ENCODE data around the gene ADSS2. TPM values are rescaled to one million over a fixed set of nuclear protein-coding genes. Genes with fewer than 3 reads are reported as not detected.

Gene ADSS2
- total RNA-seq, 2 experiments from 2014 or later = 50.2 to 56.0 TPM

DNA sequence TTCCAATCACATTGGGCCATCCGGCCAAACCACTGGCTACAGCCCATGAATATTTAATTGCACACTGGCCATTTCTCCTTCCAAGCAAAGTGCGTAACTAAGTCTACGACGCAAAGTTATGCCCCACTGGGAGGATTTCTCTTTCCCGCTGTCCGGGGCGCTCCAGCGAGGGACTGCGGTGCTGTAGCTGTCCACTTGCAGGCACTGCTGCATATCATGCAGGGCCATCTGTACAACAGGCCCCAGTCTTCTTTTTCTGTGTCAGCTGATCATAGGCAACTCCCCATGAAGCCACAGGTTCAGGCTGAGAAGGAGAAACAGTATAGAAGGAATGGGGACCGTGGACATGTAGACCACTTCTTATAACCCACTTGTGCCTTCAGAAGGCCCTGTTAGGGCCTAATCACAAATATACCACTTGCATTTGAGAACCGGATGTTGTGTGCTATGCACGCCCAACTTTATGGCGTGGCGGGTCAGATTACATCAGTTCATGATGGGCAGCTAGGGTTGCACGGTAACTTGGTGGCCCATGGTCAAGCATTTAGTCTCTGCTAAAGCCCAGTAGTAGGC, 58.0 kb downstream of the ADSS2 start:
- Mint-ChIP-seq H3K36me3 (ENCODE audit: low read depth) (peaks cover 3% of the 10 kb centered on the region), H3K9me3 (peaks cover 3% of the 10 kb centered on the region), H3K4me1 (ENCODE audit: low read depth) (peaks cover 12% of the 10 kb centered on the region), H3K4me3 (no peak overlapping the region), H3K27me3 (no peaks in the 10 kb centered on the region), H3K27ac (no peak overlapping the region)
- no peak for ATAC-seq
- DNase-seq = no peak
- CTCF ChIA-PET = no interaction called here
- POLR2A ChIA-PET = no interaction called here
- TF ChIP-seq, protein P1, sequence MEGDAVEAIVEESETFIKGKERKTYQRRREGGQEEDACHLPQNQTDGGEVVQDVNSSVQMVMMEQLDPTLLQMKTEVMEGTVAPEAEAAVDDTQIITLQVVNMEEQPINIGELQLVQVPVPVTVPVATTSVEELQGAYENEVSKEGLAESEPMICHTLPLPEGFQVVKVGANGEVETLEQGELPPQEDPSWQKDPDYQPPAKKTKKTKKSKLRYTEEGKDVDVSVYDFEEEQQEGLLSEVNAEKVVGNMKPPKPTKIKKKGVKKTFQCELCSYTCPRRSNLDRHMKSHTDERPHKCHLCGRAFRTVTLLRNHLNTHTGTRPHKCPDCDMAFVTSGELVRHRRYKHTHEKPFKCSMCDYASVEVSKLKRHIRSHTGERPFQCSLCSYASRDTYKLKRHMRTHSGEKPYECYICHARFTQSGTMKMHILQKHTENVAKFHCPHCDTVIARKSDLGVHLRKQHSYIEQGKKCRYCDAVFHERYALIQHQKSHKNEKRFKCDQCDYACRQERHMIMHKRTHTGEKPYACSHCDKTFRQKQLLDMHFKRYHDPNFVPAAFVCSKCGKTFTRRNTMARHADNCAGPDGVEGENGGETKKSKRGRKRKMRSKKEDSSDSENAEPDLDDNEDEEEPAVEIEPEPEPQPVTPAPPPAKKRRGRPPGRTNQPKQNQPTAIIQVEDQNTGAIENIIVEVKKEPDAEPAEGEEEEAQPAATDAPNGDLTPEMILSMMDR (IDR thresholded peaks at IDR 0.05) = no peak
- intact Hi-C loops (cut with micrococcal nuclease) = no loop called here

DNA sequence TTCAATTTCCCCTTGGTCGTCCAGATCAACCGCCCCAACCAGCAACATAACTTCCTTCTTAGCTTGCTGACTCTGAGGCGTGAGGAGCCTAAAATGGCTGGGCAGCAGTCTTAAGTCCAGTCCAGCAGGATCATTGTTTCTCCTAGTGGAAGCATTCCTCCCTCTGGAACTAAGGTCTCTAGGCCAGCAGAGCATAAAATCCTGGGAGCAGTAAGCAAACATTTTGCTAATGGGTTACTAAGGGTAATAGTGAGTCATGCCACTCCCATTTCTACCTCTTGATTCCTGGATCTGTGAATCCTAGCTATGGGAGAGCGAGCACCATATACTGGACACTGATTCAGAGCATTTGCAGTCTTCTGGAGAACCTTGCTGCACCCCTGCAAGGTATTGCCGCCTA, 59.9 kb downstream of the ADSS2 start:
- ATAC-seq (no peak), DNase-seq (no peak)
- intact Hi-C loops (cut with micrococcal nuclease) = no loop called here
- Mint-ChIP-seq H3K27ac (no peak overlapping the region), H3K4me3 (no peak overlapping the region), H3K9me3 (peaks cover 3% of the 10 kb centered on the region), H3K27me3 (no peaks in the 10 kb centered on the region), H3K36me3 (ENCODE audit: low read depth) (peaks cover under 1% of the 10 kb centered on the region), H3K4me1 (ENCODE audit: low read depth) (peaks cover 5% of the 10 kb centered on the region)
- TF ChIP-seq, protein P1 (IDR thresholded peaks at IDR 0.05) = no peak
- ChIA-PET POLR2A (no interaction called here), CTCF (no interaction called here)

DNA sequence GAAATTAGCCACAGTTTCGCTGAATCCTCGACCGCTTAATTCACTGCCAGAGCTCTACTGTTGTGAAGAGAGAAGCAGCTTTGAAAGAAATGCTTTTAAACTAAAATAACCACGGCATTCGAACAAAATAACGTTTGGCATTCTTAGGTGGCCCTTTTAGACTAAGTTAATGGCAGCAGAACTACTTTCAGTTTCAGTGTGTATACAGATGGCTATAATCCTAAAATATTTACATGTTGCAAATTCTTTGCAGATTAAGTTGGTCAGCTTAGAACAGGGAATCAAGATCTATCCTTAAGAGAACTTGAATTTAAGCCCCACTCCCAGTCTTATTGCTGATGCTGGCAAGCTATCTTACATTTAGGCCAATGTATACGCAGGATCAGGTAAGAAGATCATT, 62.7 kb downstream of the ADSS2 start:
- CTCF ChIA-PET = no interaction called here
- H3K27me3 Mint-ChIP-seq = no peaks in the 10 kb centered on the region
- H3K36me3 Mint-ChIP-seq (ENCODE audit: low read depth) = no peaks in the 10 kb centered on the region
- intact Hi-C loops (cut with micrococcal nuclease) = no loop called here
- ATAC-seq (no peak), DNase-seq (no peak)
- POLR2A ChIA-PET = no interaction called here
- TF ChIP-seq, protein P1 (IDR thresholded peaks at IDR 0.05) = no peak
- no peaks in the 10 kb centered on the region for H3K4me1 Mint-ChIP-seq (ENCODE audit: low read depth)
- no peak overlapping the region for H3K27ac Mint-ChIP-seq
- H3K9me3 Mint-ChIP-seq = peaks cover 3% of the 10 kb centered on the region
- no peak overlapping the region for H3K4me3 Mint-ChIP-seq

DNA sequence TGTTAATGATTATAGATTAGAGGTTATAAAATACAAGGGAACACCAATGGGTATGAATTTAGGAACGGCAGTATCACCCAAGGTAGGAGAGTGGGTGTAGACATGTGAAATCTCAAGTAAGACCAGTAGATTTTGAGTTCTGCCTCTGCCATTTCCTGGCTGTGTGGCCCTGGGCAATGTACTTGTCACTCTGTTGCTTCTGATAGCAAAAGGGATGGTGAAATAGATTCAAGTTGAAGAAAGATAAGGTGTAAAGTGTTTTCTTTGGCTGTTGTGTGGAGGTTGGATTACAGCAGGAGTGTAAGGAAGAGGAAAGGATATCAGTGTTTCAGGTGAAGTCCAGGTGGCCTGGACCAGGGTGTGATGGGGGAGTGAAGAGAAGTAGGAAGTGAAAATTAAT, 64.3 kb downstream of the ADSS2 start:
- Mint-ChIP-seq H3K4me3 (no peak overlapping the region), H3K4me1 (ENCODE audit: low read depth) (no peaks in the 10 kb centered on the region), H3K27me3 (no peaks in the 10 kb centered on the region), H3K36me3 (ENCODE audit: low read depth) (no peaks in the 10 kb centered on the region), H3K27ac (no peak overlapping the region), H3K9me3 (no peaks in the 10 kb centered on the region)
- no peak for ATAC-seq
- DNase-seq = no peak
- TF ChIP-seq, protein P1 (IDR thresholded peaks at IDR 0.05) = no peak
- ChIA-PET CTCF (no interaction called here), POLR2A (no interaction called here)
- intact Hi-C loops (cut with micrococcal nuclease) = no loop called here

DNA sequence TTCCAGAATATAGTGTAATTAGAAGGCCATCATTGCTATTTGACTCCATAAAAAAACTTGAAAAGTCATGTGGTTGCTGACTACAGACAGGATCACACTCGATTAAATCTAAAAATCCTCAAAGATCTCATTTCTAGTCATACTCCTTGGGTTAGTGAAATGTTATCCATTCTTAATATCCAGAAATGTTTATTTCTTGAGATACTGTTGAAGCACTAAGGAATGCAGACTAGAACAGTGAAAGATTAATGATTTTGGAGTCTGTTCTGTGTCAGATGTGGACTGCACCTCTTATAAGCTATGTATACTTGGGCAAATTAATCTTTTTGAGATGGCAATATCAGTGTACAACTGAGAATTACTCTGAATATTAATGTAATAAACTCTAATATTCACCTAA, 65.1 kb downstream of the ADSS2 start:
- Mint-ChIP-seq H3K9me3 (no peaks in the 10 kb centered on the region), H3K4me1 (ENCODE audit: low read depth) (no peaks in the 10 kb centered on the region), H3K36me3 (ENCODE audit: low read depth) (no peaks in the 10 kb centered on the region), H3K27me3 (no peaks in the 10 kb centered on the region), H3K27ac (no peak overlapping the region), H3K4me3 (no peak overlapping the region)
- TF ChIP-seq, protein P1 (IDR thresholded peaks at IDR 0.05) = no peak
- ChIA-PET CTCF (no interaction called here), POLR2A (no interaction called here)
- DNase-seq (no peak), ATAC-seq (no peak)
- intact Hi-C loops (cut with micrococcal nuclease) = no loop called here
